ENCODE measurements around the gene ZMYM3. TPM values are rescaled to one million over a fixed set of nuclear protein-coding genes. Genes with fewer than 3 reads are reported as not detected.

Gene ZMYM3
- total RNA-seq, 4 donors from 2014 or later: 5.7 to 10.9 (median 8.3) TPM

- TF ChIP-seq POLR2A (IDR thresholded peaks at IDR 0.05) (no peak), CTCF (IDR thresholded peaks at IDR 0.05) (no peak)
- Histone ChIP-seq H3K27me3 (no peaks in the 10 kb centered on the region), H3K27ac (no peak overlapping the region), H3K36me3 (no peaks in the 10 kb centered on the region), H3K4me3 (no peak overlapping the region), H3K4me1 (no peaks in the 10 kb centered on the region), H3K9me3 (no peaks in the 10 kb centered on the region)
- DNase-seq: no peak
- intact Hi-C loops (cut with DNase I): no loop called here
- WGBS, 2 donors: 44 to 63% methylated on average over 1 to 3 of the region's 5 CpGs
These were observed 28.3 kb downstream of the ZMYM3 start for GRCh38 chrX:71225676-71226075.

GRCh38 chrX:71225009-71225408 lies 28.9 kb downstream of the ZMYM3 start:
- 26 to 46% methylated on average over 2 of the region's 2 CpGs for WGBS, 2 donors
- Histone ChIP-seq H3K4me1 (no peaks in the 10 kb centered on the region), H3K9me3 (no peaks in the 10 kb centered on the region), H3K27me3 (no peaks in the 10 kb centered on the region), H3K36me3 (no peaks in the 10 kb centered on the region), H3K27ac (no peak overlapping the region), H3K4me3 (no peak overlapping the region)
- DNase-seq: no peak
- TF ChIP-seq CTCF (IDR thresholded peaks at IDR 0.05): no peak
- no peak for TF ChIP-seq POLR2A (IDR thresholded peaks at IDR 0.05)
- intact Hi-C loops (cut with DNase I): no loop called here

GRCh38 chrX:71224098-71224708 lies 29.7 kb downstream of the ZMYM3 start:
- 74 to 78% methylated on average over 5 to 15 of the region's 32 CpGs for WGBS, 2 donors
- no peak for TF ChIP-seq CTCF (IDR thresholded peaks at IDR 0.05)
- TF ChIP-seq POLR2A (IDR thresholded peaks at IDR 0.05): no peak
- H3K36me3 ChIP-seq: no peaks in the 10 kb centered on the region
- H3K27ac ChIP-seq: no peak overlapping the region
- no peaks in the 10 kb centered on the region for H3K4me1 ChIP-seq
- no peaks in the 10 kb centered on the region for H3K9me3 ChIP-seq
- DNase-seq: no peak
- H3K27me3 ChIP-seq: no peaks in the 10 kb centered on the region
- no peak overlapping the region for H3K4me3 ChIP-seq
- intact Hi-C loops (cut with DNase I): no loop called here

GRCh38 chrX:71222929-71223328 lies 31.0 kb downstream of the ZMYM3 start, which contains the start of gene GJB1:
GJB1 (plus strand) TSS chrX:71223224; CDS start chrX:71223708, 484 bp downstream.
- no peaks in the 10 kb centered on the region for H3K27me3 ChIP-seq
- no peak for DNase-seq

GRCh38 chrX:71221145-71221544 lies 32.8 kb downstream of the ZMYM3 start:
- Histone ChIP-seq H3K4me3 (no peak overlapping the region), H3K27ac (no peak overlapping the region), H3K36me3 (no peaks in the 10 kb centered on the region), H3K4me1 (no peaks in the 10 kb centered on the region), H3K9me3 (no peaks in the 10 kb centered on the region), H3K27me3 (no peaks in the 10 kb centered on the region)
- intact Hi-C loops (cut with DNase I): no loop called here
- 80% methylated on average over 1 of the region's 1 CpG; no CpG with 5 or more reads in 1 of the 2 donors for WGBS, 2 donors
- TF ChIP-seq POLR2A (IDR thresholded peaks at IDR 0.05) (no peak), CTCF (IDR thresholded peaks at IDR 0.05) (no peak)
- DNase-seq: no peak

More at GRCh38 chrX:71222929-71223328, 31.0 kb downstream of the ZMYM3 start, which contains the start of gene GJB1:
- Histone ChIP-seq H3K36me3 (no peaks in the 10 kb centered on the region), H3K27ac (no peak within 1 kb of the TSS), H3K4me1 (no peaks in the 10 kb centered on the region), H3K9me3 (no peaks in the 10 kb centered on the region), H3K4me3 (no peak within 1 kb of the TSS)
- TF ChIP-seq POLR2A (IDR thresholded peaks at IDR 0.05) (no peak), CTCF (IDR thresholded peaks at IDR 0.05) (no peak)
- 76 to 86% methylated on average over 4 to 12 of the region's 18 CpGs for WGBS, 2 donors
- intact Hi-C loops (cut with DNase I): no loop called here
